ENCODE data around the gene WDR53. TPM values are rescaled to one million over a fixed set of nuclear protein-coding genes. Genes with fewer than 3 reads are reported as not detected.

Gene WDR53
- total RNA-seq, 4 donors from 2014 or later, result 1.9 to 12.4 (median 6.5) TPM

DNA sequence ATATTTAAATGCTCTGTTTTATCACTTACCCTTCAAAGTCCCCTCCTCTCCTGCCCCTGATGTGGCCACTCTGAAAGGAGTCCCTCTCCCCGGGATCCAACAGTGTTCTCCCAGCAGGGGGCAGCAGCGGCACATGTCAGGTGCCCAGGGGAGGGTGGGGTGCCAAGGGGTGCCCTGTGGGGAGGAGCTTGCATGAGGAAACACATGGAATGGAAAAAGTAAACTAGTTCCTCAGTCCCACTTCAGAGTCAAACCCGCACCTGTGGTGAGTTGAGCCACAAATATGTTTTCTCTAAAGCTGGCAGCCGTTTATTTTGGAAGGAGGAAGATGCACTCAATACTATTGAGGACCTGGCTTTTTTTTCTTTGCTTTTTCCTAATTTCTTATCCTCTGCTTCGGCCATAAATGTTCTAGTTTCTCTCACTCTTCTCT is 41.0 kb upstream of the WDR53 start:
- Histone ChIP-seq H3K9me3 (no peaks in the 10 kb centered on the region), H3K4me3 (no peak overlapping the region), H3K27ac (no peak overlapping the region), H3K27me3 (no peaks in the 10 kb centered on the region), H3K4me1 (peaks cover 0 to 16% (median 4%) of the 10 kb centered on the region in 4 donors), H3K36me3 (no peaks in the 10 kb centered on the region)
- no peak for TF ChIP-seq POLR2A (IDR thresholded peaks at IDR 0.05)
- TF ChIP-seq, protein P1, sequence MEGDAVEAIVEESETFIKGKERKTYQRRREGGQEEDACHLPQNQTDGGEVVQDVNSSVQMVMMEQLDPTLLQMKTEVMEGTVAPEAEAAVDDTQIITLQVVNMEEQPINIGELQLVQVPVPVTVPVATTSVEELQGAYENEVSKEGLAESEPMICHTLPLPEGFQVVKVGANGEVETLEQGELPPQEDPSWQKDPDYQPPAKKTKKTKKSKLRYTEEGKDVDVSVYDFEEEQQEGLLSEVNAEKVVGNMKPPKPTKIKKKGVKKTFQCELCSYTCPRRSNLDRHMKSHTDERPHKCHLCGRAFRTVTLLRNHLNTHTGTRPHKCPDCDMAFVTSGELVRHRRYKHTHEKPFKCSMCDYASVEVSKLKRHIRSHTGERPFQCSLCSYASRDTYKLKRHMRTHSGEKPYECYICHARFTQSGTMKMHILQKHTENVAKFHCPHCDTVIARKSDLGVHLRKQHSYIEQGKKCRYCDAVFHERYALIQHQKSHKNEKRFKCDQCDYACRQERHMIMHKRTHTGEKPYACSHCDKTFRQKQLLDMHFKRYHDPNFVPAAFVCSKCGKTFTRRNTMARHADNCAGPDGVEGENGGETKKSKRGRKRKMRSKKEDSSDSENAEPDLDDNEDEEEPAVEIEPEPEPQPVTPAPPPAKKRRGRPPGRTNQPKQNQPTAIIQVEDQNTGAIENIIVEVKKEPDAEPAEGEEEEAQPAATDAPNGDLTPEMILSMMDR (IDR thresholded peaks at IDR 0.05), result peak; percentile 75 to 92 (median 85)
- peak; percentile 93 to 97 (median 96) for DNase-seq

DNA sequence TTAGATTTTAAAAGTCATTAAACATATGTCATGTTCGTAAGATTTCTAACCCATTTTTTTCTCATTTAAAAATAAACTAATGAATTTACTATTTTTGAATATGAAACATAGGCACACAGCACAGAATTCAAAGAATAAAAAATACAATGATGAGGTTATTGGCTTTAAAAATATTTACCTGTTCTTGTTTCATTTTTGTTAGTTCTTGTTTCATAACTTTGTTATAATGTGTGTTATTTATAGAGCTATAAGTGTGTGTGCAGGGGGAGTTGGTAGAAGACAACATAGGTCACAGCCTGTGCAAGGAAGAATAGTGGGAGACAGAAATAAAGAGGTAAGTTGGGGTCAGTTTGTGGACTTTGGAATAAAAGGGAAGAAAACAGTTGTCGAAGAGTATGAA is 40.3 kb upstream of the WDR53 start:
- DNase-seq, result no peak
- H3K4me3 ChIP-seq, result no peak overlapping the region

DNA sequence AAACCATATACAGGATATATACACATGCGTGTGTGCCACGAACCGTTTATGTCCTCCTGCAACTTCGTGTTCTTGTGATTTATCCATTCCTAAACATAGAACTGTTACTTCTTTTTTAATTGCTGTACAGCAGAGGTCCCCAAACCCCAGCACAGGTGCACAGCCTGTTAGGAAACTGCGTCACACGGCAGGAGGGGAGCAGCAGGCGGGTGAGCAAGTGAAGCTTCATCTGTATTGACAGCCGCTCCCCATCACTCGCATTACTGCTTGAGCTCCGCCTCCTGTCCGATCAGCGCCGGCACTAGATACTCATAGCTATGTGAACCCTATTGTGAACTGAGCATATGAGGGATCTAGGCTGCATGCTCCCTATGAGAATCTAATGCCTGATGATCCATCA is 36.2 kb upstream of the WDR53 start:
- peak in 2 of 3 donors; percentile 65 to 73 for DNase-seq
- no peak overlapping the region for H3K4me3 ChIP-seq
- TF ChIP-seq POLR2A (IDR thresholded peaks at IDR 0.05), result no peak
- TF ChIP-seq, protein P1 (IDR thresholded peaks at IDR 0.05), result no peak

More for the DNA sequence above, 40.3 kb upstream of the WDR53 start:
- Histone ChIP-seq H3K9me3 (no peaks in the 10 kb centered on the region), H3K36me3 (no peaks in the 10 kb centered on the region), H3K27me3 (no peaks in the 10 kb centered on the region), H3K4me1 (peaks cover 0 to 16% (median 4%) of the 10 kb centered on the region in 4 donors), H3K27ac (no peak overlapping the region)
- TF ChIP-seq, protein P1 (IDR thresholded peaks at IDR 0.05), result no peak
- no peak for TF ChIP-seq POLR2A (IDR thresholded peaks at IDR 0.05)

DNA sequence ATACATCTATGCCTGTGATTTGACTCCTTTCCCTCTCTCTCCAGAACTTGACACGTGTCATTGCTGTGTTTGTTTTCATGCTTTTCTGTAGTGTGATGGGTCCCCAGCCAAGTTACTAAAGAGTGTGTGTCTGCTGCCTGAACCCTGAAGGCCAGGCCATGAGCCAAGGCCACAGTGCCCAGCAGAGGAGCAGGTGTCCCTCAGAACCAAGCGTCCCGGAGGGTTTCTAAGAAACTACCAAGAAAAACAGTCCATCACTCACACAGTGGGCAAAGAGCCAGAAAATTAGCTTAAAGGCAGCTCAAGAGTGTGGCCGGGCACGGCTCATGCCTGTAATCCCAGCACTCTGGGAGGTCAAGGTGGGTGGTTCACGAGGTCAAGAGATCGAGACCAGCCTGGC is 35.3 kb upstream of the WDR53 start:
- H3K36me3 ChIP-seq, result no peaks in the 10 kb centered on the region
- H3K27ac ChIP-seq, result no peak overlapping the region
- no peak for DNase-seq
- no peaks in the 10 kb centered on the region for H3K9me3 ChIP-seq
- TF ChIP-seq, protein P1 (IDR thresholded peaks at IDR 0.05), result no peak
- no peak for TF ChIP-seq POLR2A (IDR thresholded peaks at IDR 0.05)
- H3K27me3 ChIP-seq, result no peaks in the 10 kb centered on the region
- H3K4me1 ChIP-seq, result no peaks in the 10 kb centered on the region
- H3K4me3 ChIP-seq, result no peak overlapping the region

More for the DNA sequence above, 36.2 kb upstream of the WDR53 start:
- no peak overlapping the region for H3K27ac ChIP-seq
- no peaks in the 10 kb centered on the region for H3K36me3 ChIP-seq
- no peaks in the 10 kb centered on the region for H3K27me3 ChIP-seq
- no peaks in the 10 kb centered on the region for H3K9me3 ChIP-seq
- peaks cover 0 to 2% (median 1%) of the 10 kb centered on the region in 4 donors for H3K4me1 ChIP-seq

DNA sequence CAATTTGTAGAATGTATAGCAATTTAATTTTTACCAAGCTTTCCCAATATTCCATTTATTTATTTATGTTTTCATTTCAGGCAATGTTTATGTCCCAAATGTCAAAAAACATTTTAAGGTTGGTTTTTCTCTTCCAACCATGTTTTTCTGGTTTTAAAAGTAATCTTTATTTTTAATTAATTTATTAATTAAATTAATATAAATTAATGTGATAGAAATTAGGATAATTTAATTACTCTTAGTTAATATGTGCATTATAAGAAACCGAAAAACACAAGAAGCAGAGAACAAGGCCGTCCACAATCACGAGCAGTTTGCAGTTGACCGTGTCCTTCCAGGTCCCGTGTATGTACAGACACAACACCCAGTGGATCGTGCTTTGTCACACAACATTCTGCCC is 34.3 kb upstream of the WDR53 start:
- Histone ChIP-seq H3K27ac (no peak overlapping the region), H3K4me3 (no peak overlapping the region), H3K27me3 (no peaks in the 10 kb centered on the region), H3K4me1 (no peaks in the 10 kb centered on the region), H3K9me3 (no peaks in the 10 kb centered on the region), H3K36me3 (no peaks in the 10 kb centered on the region)
- no peak for DNase-seq
- no peak for TF ChIP-seq POLR2A (IDR thresholded peaks at IDR 0.05)
- TF ChIP-seq, protein P1 (IDR thresholded peaks at IDR 0.05), result no peak

DNA sequence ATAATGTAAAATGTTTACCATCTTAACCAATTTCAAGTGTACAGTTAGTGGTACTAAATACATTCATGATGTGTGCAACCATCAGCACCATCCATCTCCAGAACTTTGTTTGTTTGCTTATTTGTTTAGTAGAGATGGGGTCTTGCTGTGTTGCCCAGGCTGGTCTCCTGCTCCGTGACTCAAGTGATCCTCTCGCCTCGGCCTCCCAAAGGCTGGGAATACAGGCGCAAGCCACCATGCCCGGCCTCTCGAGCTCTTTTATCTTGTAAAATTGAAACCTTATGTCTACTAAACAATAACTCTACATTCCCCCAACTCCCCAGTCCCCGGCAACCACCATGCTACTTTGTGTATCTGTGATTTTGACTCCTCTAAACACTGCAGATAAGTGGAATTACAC is 32.0 kb upstream of the WDR53 start:
- Histone ChIP-seq H3K4me3 (no peak overlapping the region), H3K27me3 (no peaks in the 10 kb centered on the region), H3K27ac (no peak overlapping the region), H3K4me1 (no peaks in the 10 kb centered on the region), H3K36me3 (no peaks in the 10 kb centered on the region), H3K9me3 (no peaks in the 10 kb centered on the region)
- no peak for DNase-seq
- TF ChIP-seq, protein P1 (IDR thresholded peaks at IDR 0.05), result no peak
- no peak for TF ChIP-seq POLR2A (IDR thresholded peaks at IDR 0.05)

Data from Peyer's patch (tissue), 4 donors.